Measurements from ENCODE around the gene ZMAT3.

DNA sequence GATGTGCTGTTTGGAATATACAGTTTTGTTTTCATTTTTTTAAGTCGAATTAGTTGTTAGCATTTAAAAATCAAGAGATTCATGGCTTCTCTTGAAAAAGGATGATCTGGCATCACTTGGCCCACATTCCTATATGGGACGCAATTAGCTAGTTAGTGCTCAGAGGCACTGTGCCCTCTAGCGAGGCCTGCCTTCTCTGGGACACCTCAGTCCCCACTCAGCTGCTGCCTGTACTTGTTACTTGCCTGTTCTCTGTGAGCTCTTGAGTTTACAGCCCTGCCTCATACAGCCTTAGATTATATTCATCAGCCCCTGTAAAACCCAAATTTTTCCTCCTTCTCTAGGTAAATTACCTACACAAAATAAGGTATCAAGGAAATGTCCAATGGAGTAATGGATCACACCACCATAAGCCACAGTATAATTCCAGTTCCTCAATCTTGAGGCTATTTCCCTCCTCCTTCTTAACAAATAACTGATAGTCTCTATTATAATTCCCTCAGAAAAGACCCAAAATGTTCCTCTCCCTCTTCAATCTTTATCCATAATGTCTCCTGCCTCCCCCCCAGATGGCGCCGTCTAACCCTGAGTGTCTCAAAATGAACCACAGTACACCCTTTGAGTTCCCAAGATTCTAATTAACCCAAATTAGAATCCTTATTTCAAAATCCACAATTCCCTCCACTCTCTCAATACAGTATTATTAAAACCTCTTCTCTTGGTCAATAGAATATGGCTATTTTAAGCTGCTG lies 2.7 kb downstream of the ZMAT3 start:
- TF ChIP-seq POLR2A (IDR thresholded peaks at IDR 0.05) = no peak
- TF ChIP-seq, protein P1, sequence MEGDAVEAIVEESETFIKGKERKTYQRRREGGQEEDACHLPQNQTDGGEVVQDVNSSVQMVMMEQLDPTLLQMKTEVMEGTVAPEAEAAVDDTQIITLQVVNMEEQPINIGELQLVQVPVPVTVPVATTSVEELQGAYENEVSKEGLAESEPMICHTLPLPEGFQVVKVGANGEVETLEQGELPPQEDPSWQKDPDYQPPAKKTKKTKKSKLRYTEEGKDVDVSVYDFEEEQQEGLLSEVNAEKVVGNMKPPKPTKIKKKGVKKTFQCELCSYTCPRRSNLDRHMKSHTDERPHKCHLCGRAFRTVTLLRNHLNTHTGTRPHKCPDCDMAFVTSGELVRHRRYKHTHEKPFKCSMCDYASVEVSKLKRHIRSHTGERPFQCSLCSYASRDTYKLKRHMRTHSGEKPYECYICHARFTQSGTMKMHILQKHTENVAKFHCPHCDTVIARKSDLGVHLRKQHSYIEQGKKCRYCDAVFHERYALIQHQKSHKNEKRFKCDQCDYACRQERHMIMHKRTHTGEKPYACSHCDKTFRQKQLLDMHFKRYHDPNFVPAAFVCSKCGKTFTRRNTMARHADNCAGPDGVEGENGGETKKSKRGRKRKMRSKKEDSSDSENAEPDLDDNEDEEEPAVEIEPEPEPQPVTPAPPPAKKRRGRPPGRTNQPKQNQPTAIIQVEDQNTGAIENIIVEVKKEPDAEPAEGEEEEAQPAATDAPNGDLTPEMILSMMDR (IDR thresholded peaks at IDR 0.05) = no peak
